WTC11 (cell line): Measurements from ENCODE around the gene CAMTA1.
A peak's percentile ranks its signal among the peaks of the same experiment; 100 is the strongest.

Experiments used
- ATF3 ChIP-seq: sonication (generic); formaldehyde crosslinking; conservative IDR thresholded peaks from 2 replicates; pipeline ENCODE4 v1.8.1; 2022; ENCODE audit warnings: mild to moderate bottlenecking, missing genetic modification reagents
- CREB1 ChIP-seq: sonication (generic); formaldehyde crosslinking; IDR thresholded peaks from 2 replicates; pipeline ENCODE4 v1.8.0; 2023; ENCODE audit warnings: mild to moderate bottlenecking, missing genetic modification reagents
- CREM ChIP-seq: sonication (generic); formaldehyde crosslinking; IDR thresholded peaks from 2 replicates; pipeline ENCODE4 v1.8.1; 2022; ENCODE audit warnings: mild to moderate bottlenecking, missing genetic modification reagents, moderate library complexity
- ELF4 ChIP-seq: sonication (generic); formaldehyde crosslinking; IDR thresholded peaks from 2 replicates; pipeline ENCODE4 v1.8.1; 2022; ENCODE audit warnings: low read depth, mild to moderate bottlenecking, moderate library complexity, missing genetic modification reagents
- ESRRA ChIP-seq: sonication (generic); formaldehyde crosslinking; IDR thresholded peaks from 2 replicates; pipeline ENCODE4 v1.8.1; 2022; ENCODE audit warnings: mild to moderate bottlenecking, missing genetic modification reagents, borderline replicate concordance
- ETV6 ChIP-seq: sonication (generic); formaldehyde crosslinking; IDR thresholded peaks from 2 replicates; pipeline ENCODE4 v1.8.1; 2022; ENCODE audit warnings: mild to moderate bottlenecking, missing genetic modification reagents
- IRF2 ChIP-seq: sonication (generic); formaldehyde crosslinking; IDR thresholded peaks from 2 replicates; pipeline ENCODE4 v1.8.0; 2022; ENCODE audit warnings: low read depth, missing genetic modification reagents, borderline replicate concordance
- KAT7 ChIP-seq: sonication (generic); formaldehyde crosslinking; IDR thresholded peaks from 2 replicates; pipeline ENCODE4 v1.8.1; 2023; ENCODE audit warnings: missing genetic modification reagents, mild to moderate bottlenecking, borderline replicate concordance
- ZBTB21 ChIP-seq: sonication (generic); formaldehyde crosslinking; IDR thresholded peaks from 2 replicates; pipeline ENCODE4 v1.8.1; 2023; ENCODE audit warnings: mild to moderate bottlenecking, missing genetic modification reagents, borderline replicate concordance
- ZNF121 ChIP-seq: sonication (generic); formaldehyde crosslinking; IDR thresholded peaks from 2 replicates; pipeline ENCODE4 v1.8.0; 2023; ENCODE audit warnings: missing genetic modification reagents
- TF ChIP-seq, protein P1 (sequence below): fragments of 200-600 bp; IDR thresholded peaks from 2 replicates; pipeline ENCODE4 v1.8.0; 2022; ENCODE audit warnings: antibody characterized with exemption
- TF ChIP-seq, protein P2 (sequence below): fragments of 250-450 bp; sonication (Bioruptor Pico); IDR thresholded peaks from 2 replicates; pipeline ENCODE4 v1.8.0; 2021; ENCODE audit warnings: mild to moderate bottlenecking
- TF ChIP-seq, protein P3 (sequence below): fragments of 250-450 bp; sonication (Bioruptor Pico); IDR thresholded peaks from 2 replicates; pipeline ENCODE4 v1.9.0; 2021; ENCODE audit warnings: mild to moderate bottlenecking

DNA sequence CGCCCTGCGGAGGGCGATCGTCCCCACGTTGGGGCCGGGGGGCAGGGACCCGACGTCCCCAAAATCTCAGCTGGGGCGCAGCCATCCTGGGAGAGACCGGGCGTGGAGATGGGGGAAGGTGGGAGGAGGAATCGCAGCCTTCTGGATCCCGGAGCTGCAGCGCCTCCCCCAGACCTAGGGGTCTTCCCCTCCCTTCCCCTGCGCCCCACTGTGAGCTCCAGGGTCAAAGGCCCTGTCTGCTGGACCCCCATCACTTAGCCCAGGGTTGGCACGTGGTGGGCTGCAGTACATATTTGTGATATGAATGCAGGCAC lies 895.7 kb downstream of the CAMTA1 start:
- TF ChIP-seq ESRRA (CRISPR knock-in tag) (0 out of 2 replicates have a peak, but pooled peaks have one; percentile 20), ELF4 (CRISPR knock-in tag) (no peak), ZBTB21 (CRISPR knock-in tag) (no peak), CREM (no peak), ETV6 (peak; percentile 8; the same call in 1 of the 2 replicates), ZNF121 (no peak), KAT7 (CRISPR knock-in tag) (no peak), IRF2 (CRISPR knock-in tag) (no peak), CREB1 (CRISPR knock-in tag) (no peak), ATF3 (CRISPR knock-in tag) (no peak)
- TF ChIP-seq, protein P1, sequence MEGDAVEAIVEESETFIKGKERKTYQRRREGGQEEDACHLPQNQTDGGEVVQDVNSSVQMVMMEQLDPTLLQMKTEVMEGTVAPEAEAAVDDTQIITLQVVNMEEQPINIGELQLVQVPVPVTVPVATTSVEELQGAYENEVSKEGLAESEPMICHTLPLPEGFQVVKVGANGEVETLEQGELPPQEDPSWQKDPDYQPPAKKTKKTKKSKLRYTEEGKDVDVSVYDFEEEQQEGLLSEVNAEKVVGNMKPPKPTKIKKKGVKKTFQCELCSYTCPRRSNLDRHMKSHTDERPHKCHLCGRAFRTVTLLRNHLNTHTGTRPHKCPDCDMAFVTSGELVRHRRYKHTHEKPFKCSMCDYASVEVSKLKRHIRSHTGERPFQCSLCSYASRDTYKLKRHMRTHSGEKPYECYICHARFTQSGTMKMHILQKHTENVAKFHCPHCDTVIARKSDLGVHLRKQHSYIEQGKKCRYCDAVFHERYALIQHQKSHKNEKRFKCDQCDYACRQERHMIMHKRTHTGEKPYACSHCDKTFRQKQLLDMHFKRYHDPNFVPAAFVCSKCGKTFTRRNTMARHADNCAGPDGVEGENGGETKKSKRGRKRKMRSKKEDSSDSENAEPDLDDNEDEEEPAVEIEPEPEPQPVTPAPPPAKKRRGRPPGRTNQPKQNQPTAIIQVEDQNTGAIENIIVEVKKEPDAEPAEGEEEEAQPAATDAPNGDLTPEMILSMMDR: no peak
- TF ChIP-seq, protein P2, sequence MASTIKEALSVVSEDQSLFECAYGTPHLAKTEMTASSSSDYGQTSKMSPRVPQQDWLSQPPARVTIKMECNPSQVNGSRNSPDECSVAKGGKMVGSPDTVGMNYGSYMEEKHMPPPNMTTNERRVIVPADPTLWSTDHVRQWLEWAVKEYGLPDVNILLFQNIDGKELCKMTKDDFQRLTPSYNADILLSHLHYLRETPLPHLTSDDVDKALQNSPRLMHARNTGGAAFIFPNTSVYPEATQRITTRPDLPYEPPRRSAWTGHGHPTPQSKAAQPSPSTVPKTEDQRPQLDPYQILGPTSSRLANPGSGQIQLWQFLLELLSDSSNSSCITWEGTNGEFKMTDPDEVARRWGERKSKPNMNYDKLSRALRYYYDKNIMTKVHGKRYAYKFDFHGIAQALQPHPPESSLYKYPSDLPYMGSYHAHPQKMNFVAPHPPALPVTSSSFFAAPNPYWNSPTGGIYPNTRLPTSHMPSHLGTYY (CRISPR knock-in tag): no peak
- TF ChIP-seq, protein P3, sequence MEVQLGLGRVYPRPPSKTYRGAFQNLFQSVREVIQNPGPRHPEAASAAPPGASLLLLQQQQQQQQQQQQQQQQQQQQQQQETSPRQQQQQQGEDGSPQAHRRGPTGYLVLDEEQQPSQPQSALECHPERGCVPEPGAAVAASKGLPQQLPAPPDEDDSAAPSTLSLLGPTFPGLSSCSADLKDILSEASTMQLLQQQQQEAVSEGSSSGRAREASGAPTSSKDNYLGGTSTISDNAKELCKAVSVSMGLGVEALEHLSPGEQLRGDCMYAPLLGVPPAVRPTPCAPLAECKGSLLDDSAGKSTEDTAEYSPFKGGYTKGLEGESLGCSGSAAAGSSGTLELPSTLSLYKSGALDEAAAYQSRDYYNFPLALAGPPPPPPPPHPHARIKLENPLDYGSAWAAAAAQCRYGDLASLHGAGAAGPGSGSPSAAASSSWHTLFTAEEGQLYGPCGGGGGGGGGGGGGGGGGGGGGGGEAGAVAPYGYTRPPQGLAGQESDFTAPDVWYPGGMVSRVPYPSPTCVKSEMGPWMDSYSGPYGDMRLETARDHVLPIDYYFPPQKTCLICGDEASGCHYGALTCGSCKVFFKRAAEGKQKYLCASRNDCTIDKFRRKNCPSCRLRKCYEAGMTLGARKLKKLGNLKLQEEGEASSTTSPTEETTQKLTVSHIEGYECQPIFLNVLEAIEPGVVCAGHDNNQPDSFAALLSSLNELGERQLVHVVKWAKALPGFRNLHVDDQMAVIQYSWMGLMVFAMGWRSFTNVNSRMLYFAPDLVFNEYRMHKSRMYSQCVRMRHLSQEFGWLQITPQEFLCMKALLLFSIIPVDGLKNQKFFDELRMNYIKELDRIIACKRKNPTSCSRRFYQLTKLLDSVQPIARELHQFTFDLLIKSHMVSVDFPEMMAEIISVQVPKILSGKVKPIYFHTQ (CRISPR knock-in tag): no peak
